IPS DF 4.7 (cell line): ENCODE measurements around the gene TBC1D5.
"Not testable (repeated sequence)": the region's sequence is repeated elsewhere in the genome, so short reads cannot be mapped to it uniquely, and the experiment has no call there.

Experiments
- DNase-seq: peaks from one replicate; pipeline ENCODE4 v3.0.0-alpha.2; 2013; ENCODE audit warnings: low spot score; ENCODE audit errors: extremely low read depth

Gene TBC1D5

DNA sequence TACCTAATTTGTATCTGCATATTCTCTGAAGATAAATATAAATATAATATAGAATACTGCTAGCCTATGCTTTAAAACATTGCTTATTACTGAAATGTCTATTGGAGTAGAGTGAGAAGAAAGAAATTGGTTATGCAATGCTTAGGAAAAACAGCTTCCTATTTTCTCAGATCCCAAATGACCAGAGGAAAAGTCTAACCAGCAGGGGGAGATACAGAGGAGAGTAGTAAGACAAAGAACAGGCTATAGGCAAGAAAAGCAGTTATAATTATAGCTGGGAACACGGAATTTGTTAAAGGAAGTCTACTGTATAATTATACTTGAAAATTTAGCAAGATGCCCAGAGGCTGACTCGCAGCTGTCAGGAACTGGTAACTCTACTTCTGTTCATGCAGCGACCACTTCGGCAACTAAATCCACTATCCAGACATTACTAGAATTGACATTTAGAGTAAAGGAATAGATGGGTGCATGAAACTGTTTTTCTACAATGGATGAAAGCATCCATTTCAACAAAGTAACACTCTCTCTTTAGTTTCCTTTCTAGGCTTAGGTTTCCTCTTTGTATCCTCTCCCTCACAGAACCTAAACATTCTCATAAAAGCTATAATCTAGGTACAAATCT lies 97.2 kb downstream of the TBC1D5 start:
- peak; percentile 22 for DNase-seq

DNA sequence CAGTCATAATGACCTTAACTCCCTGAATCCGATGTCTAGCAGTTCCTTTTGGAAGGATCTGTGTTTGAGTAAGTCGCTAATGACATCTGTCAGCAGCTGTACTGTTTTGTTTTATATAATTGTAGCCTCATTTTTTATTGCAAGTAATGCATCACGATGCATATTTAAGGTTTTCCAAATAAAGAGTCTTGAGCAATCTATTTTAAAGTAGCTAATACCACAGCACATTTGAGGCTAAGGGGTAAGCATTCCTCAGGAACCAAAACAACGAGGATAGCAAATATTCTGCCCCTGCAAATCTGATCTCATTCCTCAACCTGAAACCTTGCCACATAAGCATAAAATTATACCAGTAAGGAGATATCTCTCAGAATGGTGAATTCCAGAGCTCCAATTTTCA lies 98.7 kb downstream of the TBC1D5 start:
- no peak for DNase-seq

GRCh38 chr3:17642474-17642873 lies 100.0 kb downstream of the TBC1D5 start:
- no peak for DNase-seq

GRCh38 chr3:17640466-17640865 lies 102.0 kb downstream of the TBC1D5 start:
- DNase-seq, result no peak

GRCh38 chr3:17639765-17640164 lies 102.7 kb downstream of the TBC1D5 start:
- DNase-seq, result no peak

GRCh38 chr3:17639257-17639656 lies 103.2 kb downstream of the TBC1D5 start:
- no peak for DNase-seq

DNA sequence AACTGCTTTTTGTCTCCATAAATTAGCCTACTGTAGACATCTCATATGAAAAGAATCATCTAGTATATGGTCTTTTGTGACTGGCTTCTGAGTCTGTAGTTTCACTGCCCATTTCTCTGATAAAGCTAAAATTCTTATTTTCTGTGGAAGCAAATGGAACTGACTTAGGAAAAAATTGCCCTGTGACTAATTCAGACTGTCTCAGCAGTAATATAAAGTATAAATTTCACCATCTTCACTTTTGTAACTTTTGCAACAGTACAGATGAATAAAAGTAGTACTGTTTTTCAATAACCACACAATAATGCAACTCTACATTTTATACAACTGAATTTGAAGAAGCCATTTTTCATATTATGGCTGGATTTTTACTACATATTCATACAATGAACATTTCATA lies 104.1 kb downstream of the TBC1D5 start:
- no peak for DNase-seq

- not testable (repeated sequence) for DNase-seq
Measured at GRCh38 chr3:17635675-17636074, 106.8 kb downstream of the TBC1D5 start.

GRCh38 chr3:17634964-17635363 lies 107.5 kb downstream of the TBC1D5 start:
- no peak for DNase-seq

- no peak for DNase-seq
Measured at GRCh38 chr3:17634201-17634600, 108.2 kb downstream of the TBC1D5 start.

DNA sequence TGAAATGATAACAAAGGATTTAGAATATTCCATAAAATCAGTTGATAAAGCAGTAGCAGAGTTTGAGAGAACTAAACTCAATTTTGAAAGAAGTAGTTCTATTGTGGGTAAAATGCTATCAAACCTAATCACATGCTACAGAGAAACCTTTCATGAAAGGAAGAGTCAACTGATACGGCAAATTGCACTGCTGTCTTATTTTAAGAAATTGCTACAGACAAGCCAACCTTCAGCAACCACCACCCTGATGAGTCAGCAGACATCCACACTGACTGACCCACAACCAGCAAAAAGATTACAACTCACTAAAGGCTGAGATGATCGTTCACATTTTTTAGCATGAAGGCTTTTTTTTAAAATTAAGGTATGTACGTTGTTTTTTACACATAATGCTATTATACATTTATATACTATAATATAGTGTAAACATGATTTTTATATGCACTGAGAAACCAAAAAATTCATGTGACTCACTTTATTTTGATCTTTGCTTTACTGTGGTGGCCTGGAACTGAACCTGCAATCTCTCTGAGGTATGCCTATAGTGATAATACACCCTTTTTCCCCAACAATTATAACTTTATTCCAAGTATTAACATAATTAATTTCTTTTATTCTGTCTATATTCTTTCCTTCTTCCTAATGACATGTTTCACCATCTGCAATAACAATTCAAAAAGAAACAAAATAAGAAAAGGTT lies 109.9 kb downstream of the TBC1D5 start:
- DNase-seq, result no peak

- DNase-seq, result no peak
Measured at GRCh38 chr3:17631609-17632008, 110.8 kb downstream of the TBC1D5 start.

DNA sequence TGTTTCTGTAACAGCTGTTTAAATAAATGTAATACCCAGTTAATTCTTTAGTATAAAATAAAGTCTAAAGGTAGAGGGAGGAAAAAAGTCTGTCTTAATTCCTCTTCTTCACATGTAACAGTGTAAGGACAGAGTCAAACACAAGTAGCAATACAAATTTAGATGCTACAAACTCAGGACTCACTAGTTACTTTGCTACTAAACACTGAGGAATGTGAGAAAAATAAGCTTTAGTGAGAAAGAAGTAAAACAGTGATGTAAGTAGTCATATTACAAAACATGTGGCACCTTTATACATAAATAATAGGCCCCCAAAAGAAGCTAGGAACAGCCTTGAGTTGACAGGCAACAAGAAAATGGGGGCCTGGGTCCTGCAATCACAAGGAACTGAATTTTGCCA lies 113.0 kb downstream of the TBC1D5 start:
- no peak for DNase-seq

GRCh38 chr3:17626395-17626794 lies 116.0 kb downstream of the TBC1D5 start:
- DNase-seq, result no peak

- no peak for DNase-seq
Measured at GRCh38 chr3:17625133-17625532, 117.3 kb downstream of the TBC1D5 start.

GRCh38 chr3:17623464-17623863 lies 119.0 kb downstream of the TBC1D5 start:
- no peak for DNase-seq

DNA sequence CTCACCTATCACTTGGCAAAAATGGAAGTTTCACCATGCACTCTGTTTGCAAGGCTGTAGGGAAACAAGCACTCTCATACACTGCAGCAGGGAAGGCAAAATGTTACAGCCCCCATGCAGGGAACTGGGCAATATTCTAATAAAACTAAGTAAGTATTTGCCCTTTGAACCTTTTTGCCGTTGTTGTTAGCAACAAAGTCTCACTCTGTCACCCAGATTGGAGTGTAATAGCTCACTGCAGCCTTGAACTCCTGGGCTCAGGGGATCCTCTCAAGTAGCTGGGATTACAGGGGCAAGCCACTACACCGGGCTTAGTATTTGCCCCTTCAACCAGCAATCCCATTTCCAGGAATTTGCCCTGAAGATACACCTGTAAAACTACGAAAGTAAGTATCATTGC lies 122.5 kb downstream of the TBC1D5 start:
- DNase-seq, result no peak

DNA sequence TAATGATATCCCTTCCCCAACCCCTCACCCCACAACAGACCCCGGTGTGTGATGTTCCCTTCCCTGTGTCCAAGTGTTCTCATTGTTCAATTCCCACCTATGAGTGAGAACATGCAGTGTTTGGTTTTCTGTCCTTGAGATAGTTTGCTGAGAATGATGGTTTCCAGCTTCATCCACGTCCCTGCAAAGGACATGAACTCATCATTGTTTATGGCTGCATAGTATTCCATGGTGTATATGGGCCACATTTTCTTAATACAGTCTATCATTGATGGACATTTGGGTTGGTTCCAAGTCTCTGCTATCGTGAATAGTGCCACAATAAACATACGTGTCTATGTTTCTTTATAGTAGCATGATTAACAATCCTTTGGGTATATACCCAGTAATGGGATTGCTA lies 129.4 kb downstream of the TBC1D5 start:
- DNase-seq, result not testable (repeated sequence)

DNA sequence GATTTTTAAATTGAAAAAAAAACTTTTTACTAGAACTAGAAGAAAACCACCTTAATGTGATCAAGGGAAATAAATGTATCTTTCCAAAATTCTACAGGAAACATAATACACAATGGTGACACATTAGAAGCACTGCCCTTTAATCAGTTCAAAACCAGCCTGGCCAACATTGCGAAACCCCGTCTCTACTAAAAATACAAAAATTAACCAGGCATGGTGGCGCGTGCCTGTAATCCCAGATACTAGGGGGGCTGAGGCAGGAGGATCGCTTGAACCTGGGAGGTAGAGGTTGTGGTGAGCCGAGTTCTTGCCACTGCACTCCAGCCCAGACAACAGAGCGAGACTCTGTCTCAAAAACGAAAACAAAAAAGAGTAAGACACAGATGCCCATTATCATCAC lies 134.5 kb downstream of the TBC1D5 start:
- no peak for DNase-seq

DNA sequence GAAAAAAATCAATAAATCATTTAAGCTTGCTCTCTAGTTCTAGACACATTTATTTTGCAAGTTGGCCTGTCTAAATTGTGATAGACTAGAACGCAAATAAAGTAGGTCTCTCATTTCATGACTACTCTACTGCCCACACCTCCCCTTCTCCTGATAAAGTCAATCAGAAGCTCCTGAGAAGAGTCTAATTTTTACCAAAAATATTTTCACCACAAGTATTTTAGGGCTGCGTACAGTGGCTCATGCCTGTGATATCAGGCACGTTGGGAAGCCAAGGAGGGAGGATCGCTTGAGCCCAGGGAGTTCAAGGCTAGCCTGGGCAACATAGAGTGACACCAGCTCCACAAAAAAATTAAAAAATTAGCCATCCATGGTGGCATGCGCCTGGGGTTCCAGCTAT lies 136.5 kb downstream of the TBC1D5 start:
- DNase-seq, result no peak

GRCh38 chr3:17605032-17605431 lies 137.4 kb downstream of the TBC1D5 start:
- no peak for DNase-seq

DNA sequence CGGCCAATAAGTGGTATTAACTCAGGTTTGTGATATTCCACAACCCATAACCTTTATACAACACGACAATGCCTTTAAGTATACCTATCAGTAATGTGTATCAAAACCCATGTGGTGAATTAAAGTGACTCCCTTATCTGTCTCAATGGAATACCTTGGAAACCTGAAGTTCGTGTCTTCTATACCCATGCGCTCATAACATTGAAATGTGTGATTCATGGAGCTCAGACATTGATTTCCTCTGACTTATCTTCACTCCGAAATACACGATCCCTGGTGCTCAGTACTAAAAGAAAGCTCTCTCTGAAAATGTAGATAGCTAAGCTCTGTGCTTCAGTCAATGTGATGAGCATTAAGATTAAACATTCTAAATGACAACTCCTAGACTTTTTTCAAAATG lies 140.3 kb downstream of the TBC1D5 start:
- no peak for DNase-seq

- no peak for DNase-seq
Measured at GRCh38 chr3:17592956-17593355, 149.5 kb downstream of the TBC1D5 start.
